Posterior vena cava (tissue), 2 donors: Measurements from ENCODE around the gene AJAP1. TPM values are rescaled to one million over a fixed set of nuclear protein-coding genes. Genes with fewer than 3 reads are reported as not detected.
A peak's percentile ranks its signal among the peaks of the same experiment; 100 is the strongest.
"Not testable (repeated sequence)": the region's sequence is repeated elsewhere in the genome, so short reads cannot be mapped to it uniquely, and the experiment has no call there.

Experiments used
- DNase-seq: peaks from one replicate; pipeline ENCODE4 v3.0.0-alpha.2; 2020; ENCODE audit warnings: low spot score
- intact Hi-C, 2 donors: fragments of 100-400 bp; cut with DNase I; formaldehyde crosslinking; loops; one replicate each; pipeline versions ENCODE4 v1.14.1 to v1.14.2; 2022 to 2023
- long read RNA-seq, 2 donors: library from polyadenylated mRNA; unstranded; transcript quantifications; one replicate each; pipeline ENCODE4 v2.0.0, GENCODE V29; 2020 to 2021
- total RNA-seq, 2 donors: library from RNA; stranded (reverse); fragmentation: NEBNext Ultra II Directional; extraction: Animal tissue kit (Norgen Biotek cat#: 25700); gene quantifications; one replicate each; pipeline ENCODE4 v1.2.1, GENCODE V29; 2021
- donor health status: DM: yes; HTN: yes; CAD: no.
- donor health status: DM: yes; HTN: yes; CAD: no.

AJAP1 gene, protein sequence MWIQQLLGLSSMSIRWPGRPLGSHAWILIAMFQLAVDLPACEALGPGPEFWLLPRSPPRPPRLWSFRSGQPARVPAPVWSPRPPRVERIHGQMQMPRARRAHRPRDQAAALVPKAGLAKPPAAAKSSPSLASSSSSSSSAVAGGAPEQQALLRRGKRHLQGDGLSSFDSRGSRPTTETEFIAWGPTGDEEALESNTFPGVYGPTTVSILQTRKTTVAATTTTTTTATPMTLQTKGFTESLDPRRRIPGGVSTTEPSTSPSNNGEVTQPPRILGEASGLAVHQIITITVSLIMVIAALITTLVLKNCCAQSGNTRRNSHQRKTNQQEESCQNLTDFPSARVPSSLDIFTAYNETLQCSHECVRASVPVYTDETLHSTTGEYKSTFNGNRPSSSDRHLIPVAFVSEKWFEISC
- under 1 TPM; 0.32 to 0.57 TPM for total RNA-seq
- long read RNA-seq, donor 1: 0 reads
- long read RNA-seq, donor 2: 0 reads

DNA sequence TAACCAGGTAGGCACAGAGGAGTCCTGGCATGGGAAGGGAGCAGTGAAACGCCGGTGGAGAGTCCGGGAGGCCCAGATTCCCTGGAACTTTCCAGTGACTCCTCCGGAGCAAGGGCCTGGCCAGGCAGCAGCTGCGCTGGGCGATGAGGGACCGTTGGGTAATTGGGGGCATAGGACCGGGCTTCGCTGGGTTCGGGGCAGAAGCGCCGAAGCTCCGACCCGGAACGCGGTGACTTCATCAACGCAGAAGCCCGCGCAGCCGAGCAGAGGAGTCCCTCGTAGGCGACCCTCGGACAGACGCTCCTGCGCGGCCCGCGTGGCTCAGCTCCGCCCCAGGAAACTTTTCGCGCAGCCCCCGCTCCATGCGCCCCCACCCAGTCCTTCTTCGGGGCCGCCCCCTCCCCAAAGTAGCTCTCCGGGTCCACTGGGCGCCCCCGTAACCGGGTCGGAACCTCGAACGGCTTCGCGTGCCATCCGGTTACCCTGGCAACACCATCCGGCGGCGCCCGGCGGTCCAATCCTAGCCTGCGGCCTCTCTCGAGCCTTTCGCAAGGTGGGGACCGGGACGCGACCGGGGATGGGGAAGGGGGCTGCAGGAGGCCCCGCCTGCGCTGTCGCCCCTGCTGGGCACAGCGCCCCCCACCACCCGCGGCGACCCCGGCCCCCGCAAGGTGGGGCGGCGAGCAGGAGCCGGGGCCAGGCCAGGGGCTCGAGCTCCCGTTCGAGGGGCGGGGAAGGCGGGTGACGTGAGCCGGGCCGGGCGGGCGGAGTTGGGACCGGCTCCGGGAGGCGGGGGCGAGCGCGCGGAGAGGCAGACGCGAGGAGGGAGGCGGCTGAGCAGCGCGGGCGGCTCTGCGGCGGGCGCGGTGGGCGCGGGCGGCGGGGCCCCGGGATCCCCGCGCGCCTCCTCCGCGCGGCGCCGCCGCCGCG, at the start of gene AJAP1:
TSS of gene AJAP1 (plus strand) at position 814 of the 930 bp plus-strand sequence. CDS start 817 bp downstream, outside the sequence.
- intact Hi-C loops: no loop called here

DNA sequence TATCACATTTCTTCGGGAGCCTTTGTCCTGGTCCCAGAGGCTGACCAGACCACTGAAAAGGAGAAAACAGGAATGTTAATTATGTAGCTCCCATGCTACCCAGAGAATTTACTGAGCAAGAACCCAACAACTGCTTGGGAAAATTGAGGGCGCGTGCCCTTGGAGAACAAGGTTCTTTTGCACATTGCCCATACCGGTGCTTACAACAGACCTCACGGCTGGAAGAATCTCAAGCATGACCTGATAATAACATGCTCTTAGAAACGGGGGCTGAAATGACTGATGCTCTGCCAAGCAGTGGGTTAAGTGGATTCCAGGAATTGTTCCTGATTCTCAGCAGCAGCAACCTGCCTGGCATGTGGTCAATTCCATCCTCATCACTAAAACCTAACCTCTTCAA, 49.3 kb upstream of the AJAP1 start:
- intact Hi-C loops: no loop called here
- DNase-seq: peak; percentile 25

More for the DNA sequence above, at the start of gene AJAP1:
- peak; percentile 67 for DNase-seq

DNA sequence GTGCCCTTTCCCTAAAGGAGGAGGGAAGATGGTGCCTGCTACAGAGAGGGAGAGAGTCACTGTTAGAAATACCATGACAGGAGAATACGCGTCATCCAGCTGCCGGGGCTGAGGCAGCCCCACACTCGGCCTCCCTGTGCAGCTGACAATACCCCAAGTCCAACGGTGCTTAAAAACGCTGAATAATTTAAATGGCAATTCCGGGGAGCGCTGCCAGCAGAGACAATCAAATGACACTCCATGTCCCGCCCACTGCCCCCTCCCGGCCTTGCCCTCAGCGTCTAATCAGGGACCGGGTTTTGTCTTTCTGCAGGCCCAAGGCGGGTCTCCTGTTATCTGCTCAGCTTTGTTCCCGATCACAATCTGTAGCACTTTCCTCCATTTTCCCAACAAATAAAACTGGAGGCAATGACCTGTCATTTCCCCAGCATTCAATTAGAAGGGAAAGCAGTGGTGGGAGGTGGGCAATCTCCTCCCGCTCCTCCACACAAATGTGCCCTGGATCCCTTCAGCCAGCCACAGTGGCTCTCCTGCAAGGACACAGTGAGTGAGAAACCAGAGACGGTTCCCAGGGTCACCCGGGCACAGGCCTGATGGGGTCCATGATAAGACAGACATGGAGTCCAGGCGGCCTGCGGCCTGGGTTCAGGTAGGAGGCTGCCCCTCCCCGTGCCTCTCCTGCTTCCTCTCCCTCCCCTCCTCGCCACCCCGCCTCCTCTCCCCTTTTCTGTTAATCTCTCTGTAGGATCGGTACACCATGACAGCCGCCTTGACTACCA, 42.7 kb upstream of the AJAP1 start:
- intact Hi-C loops: no loop called here
- DNase-seq: no peak

DNA sequence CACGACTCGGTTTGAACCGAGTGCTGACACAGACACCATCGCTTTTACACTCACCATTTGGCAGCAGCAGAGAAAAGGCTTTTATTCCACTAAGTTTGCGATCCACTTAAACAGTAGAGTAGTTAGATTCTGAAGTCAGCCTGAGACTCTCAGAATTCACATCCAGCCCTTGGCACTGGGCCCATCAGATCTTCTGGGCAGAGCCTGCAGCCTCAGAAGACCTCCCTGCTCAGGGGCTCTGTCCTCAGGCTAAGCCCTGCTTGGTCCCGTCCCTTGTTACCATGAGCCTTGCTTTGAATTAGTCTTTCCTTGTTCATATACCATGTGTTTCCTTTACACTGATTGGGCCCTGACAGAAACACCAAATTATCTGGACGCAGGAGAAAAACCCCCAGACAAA, 41.4 kb upstream of the AJAP1 start:
- intact Hi-C loops: no loop called here
- no peak for DNase-seq

DNA sequence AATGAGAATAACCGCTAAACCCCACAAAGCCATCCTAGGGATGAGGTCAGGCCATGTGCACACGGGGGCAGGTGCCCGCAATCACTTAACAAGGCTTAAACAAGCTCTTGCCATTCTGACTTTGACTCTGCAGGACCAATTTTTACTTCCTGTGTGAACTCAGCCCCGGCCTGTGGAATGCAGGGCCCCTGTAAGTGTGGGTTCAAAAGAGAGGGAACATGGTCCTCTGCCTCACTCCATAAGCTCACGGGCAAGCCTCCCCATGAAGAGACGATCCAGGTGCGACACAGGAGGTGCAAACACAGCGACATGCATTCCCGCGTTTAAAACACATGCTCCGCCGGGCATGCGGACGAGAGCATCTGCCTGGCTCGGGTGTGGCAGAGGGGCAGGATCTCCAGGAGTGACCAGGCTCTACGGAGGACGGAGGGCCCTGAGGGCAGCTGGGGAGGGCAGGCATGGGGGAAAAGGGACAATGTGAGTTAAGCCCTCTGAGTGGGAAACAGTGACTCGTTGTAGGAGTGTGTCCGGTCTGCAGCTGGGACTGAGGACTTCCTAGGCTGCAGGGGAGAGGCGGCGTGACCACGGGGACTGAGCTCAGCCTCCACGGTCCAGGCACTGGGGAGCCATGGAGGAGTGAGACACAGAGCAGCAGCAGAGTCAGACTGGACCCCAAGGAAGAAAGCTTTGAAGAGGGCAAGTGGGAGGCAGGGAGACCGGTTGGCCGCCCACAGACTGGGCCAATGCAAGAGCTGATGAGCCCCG, 40.6 kb upstream of the AJAP1 start:
- intact Hi-C loops: no loop called here
- DNase-seq: no peak

DNA sequence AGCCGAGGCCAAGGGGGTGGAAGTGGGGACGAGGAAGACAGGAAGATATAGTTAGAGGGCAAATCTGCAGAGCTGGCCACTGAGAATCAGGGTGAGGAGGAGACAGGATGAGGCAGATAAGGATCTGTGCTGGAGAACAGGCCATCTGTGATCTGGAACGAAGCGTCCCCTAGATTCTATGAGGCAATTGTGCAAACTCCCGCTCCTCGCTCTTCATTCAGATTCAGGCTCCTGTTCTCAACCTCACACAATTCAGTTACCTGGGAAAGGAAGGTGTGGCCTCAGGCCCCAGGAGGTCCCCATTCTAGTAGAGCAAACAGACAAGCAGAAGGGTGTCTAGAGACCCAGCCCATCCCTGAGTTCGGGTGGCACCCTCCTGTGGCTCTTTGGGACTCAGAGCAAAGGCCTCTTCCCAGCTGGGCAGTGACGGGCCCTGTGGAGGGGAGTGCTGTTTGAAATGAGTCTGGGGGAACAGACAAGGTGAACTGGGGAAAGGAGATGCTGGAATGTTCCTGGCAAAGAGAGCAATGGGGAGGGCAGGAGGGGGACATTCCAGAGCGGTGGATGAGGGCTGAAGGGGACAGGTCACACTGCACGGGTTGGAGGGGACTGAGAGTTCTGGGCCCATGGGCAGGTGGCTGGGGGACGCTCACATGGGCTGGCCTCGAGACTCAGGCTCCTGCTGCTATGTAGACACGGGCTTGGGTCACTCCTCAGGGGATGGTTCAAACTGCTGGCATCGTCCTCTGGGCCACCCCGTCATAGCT, 39.9 kb upstream of the AJAP1 start:
- intact Hi-C loops: no loop called here
- no peak for DNase-seq

DNA sequence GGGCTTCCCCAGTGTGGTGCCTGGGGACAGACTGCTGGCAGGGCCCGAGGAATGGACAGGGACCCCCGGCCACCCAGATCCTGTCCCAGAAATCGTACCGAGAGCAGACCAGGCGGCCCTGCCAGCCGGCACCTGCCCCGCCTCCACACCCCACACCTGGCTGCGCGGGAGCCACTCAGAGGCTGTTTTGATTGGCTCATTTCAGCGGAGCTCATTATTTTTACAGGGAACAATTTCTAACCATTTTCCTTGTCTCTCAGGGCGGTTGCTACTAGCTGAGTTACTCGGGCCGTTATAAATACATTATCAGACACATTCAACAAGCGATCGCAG, 39.3 kb upstream of the AJAP1 start:
- intact Hi-C loops: no loop called here
- no peak for DNase-seq

DNA sequence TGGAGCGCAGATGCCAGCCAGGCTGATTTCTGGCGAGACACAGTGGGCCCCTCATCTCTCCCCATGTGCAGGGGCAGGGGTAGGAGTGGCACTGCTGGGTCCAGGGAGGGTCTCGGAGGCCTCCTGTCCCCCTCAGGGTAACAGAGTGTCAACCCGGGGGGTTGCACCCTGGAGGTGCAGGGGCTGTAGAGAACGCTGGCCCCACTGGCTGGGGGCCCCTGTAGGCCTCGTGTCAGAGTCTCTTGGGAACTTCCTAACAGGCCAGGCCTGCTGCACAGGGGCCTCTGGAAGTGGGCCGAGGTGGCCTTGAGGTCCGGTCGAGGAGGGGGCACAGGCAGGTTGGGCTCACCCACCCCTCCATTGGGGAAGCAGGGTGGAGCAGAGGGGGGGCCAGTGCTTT, 38.9 kb upstream of the AJAP1 start:
- DNase-seq: no peak
- intact Hi-C loops: no loop called here

DNA sequence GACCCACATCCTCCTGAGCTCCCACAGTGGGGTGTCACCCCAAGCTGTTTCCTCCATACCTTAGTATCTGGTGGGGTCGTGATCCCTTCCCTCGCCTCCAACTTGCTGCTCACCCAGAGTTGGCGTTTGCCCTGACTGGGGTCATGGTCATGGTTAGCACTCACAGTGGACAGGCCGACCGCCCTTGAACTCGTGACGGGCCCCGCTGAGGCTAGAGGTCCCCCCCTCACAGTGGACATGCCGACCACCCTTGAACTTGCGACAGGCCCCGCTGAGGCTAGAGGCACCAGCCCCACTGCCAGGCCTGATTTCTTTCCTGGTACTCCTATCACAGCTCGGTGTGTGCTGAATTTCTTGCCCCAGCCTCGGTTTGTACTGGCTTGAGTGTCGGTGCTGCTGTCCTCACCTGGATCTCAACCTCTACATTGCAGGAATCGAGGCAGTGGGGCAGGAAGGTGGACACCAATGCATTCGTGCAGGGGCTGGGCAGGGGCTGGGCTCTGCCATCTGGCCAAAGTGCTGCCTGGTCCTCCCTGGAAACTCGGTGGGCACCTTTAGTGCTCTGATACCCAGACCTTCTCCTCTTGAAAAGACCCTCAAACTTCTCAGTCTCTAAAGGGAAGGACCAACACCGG, 37.5 kb upstream of the AJAP1 start:
- peak; percentile 54 for DNase-seq
- intact Hi-C loops: no loop called here

DNA sequence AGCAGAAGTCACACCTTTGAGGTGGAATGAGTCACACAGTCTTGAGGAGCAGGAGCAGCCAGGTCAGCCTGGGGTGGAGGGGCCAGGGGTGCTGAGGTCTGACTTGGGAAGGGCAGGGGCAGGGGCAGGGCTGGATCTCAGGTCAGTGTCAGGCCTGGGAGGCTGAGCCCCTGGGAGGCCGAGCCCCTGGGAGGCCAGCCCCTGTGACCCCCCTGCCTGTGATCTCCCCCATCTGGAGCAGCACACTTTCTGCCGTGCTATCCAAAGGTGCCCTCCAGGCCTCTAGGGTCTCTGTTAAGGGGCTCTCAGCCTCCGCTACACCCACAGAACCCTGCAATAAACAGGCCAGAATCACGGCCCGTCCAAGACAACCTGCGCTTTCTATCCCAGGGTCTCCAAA, 36.9 kb upstream of the AJAP1 start:
- peak; percentile 57 for DNase-seq

DNA sequence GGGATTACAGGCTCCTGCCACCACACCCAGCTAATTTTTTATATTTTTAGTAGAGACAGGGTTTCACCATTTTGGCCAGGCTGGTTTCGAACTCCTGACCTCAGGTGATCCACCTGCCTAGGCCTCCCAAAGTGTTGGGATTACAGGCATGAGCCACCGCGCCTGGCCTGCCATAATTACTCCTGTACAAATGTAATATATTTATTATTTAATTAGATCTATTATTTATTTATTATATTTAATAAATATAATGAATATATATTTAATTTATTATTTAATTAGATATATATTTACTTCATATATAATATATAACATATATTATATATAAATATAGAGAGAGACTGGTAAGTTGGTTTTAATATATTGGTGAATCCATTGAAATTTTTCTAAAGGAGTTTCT, 35.6 kb upstream of the AJAP1 start:
- DNase-seq, intact Hi-C loops: not testable (repeated sequence)

More for the DNA sequence above, 36.9 kb upstream of the AJAP1 start:
- intact Hi-C loops: no loop called here

DNA sequence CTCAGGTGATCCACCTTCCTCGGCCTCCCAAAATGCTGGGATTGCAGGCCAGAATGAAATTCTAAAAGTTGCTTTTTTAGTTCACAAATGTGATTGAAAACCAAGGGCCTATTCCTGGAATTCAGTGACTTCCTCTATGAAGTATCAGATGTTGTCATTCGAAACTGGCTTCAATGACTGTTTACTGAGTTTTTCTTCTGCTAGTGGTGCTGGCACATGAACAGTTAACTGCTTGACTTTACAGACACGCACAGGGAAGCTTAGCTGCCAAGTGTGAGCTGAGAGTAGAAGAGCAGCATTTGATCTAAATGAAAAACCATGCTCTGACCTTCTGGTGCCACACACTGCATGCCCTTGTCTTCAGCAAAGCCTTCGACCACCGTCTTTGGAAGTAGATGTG, 32.8 kb upstream of the AJAP1 start:
- intact Hi-C loops: no loop called here

DNA sequence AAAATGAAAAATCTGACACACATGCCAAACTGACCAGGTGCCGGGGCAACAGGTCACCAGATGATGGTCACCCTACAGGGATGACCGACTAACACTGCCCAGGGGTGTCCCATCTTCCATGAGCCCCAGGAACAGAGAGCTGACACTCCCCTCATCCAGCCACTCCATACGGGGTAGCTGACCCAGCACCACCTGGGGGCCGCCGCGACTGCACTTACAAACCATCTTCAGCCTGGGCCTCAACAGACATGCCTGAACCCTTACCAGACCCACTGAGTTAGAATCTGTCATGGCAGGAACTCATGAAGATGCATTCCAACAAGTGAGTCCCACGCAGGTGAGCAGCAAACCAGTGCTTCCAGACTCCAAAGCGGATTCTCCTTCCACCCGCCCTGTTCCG, 31.6 kb upstream of the AJAP1 start:
- DNase-seq: no peak
- intact Hi-C loops: no loop called here

More for the DNA sequence above, 32.8 kb upstream of the AJAP1 start:
- no peak for DNase-seq

DNA sequence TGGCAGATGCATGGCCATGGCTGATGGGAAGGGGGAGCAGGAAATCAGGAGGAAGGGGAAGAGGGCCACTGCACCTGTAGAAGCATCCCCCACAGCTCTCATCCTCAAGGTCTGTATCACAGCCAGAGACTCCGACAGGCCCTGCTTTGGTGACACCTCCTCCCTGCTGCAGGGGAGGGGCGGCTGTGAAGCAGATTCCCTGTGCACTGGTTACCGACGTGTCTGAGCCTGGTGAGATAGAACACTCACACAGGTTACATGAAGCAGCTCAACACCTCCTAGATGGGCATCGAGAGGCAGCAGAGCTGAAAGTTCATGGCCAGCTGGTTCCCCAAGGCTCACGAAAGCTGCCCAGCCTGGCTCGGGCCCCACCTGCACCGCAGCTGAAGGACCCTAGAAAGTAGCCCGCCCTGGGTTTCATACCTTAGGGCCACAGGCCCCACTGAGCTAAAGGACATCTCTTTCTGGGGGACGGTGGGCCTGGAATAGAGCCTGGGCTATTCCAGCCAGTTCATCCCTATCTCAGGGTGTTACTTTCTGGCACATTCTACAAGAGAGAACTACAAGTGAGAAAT, 30.2 kb upstream of the AJAP1 start:
- intact Hi-C loops: no loop called here

DNA sequence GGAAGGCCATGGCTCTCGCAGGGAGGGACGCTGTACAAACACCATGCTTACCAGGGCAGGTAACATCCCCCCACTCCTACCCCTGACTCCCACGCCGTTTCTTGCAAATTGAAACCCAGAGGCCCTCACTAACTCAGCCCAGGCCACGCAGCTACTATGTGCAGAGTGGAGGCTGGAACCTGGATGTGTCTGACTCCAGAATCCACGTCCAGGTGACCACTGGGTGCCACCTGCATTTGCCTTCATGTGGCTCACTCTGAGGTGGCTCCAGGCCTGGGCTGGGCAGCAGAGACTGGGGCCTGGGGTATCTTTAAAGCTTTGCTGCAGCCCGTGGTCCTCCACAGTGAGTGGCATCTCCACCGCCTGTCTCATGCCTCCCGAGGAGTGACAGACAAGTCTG, 29.6 kb upstream of the AJAP1 start:
- no peak for DNase-seq
- intact Hi-C loops: no loop called here

More for the DNA sequence above, 30.2 kb upstream of the AJAP1 start:
- DNase-seq: no peak

DNA sequence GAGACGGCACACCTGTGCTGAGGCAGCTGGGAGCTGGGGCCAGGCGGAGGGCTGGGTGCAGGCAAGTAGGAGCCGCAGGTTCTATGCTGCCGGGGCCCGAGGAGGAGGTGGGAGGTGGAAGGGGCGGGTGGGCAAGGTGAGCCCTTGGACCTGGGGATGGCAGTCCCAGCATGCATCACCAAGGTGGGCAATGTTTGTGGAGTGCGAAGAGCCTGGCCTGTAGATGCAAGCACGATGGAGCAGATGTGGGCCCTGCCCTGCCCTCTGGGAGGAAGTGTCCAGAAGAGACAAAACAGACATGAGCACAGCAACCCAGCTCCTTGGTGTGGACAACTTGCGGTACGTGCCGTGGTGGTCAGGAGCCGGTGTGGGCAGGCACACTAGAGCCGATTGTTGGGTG, 28.3 kb upstream of the AJAP1 start:
- DNase-seq: no peak
- intact Hi-C loops: no loop called here

DNA sequence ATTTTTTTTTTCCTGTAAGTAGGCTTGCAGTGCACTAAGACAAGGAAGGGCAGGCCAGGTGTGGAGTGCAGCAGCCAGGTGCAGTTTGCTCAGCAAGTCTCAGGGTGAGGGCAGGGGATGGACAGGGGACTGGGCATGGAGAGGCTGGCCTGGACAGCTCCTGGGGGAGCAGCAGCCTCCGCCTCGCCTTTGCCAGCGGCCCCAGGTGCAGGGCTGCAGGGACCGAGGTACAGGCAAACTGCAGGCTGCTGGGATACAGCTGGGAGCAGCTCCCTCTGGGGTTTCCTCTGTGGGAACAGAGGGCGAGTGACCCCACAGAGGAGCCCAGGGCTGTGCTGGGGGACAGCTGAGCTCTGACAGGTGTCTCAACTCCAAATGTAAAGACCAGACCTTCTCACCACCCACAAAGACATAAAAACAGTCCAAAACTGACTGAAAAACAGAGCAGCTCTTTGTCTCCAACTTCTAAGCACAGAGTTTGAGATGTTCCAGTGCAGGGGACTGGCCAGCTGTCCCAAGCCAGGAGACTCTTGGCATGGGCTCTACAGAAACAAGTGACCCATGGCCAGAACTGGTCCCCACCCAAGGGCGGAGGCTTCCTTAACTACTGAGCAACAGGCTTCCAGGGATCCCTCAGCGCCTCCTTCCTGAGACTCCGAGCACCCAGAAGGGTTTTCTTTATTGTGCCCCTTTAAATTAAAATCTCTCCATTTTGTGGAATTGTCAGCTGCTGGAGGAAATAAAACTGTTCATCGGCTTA, 27.7 kb upstream of the AJAP1 start:
- DNase-seq: no peak
- intact Hi-C loops: no loop called here
